GM21717 (cell line): ENCODE data around the gene SLC9A5.

ENCODE experiments used
- ATAC-seq: cut with Tn5 transposase; IDR thresholded peaks from one replicate; pipeline ENCODE4 v1.9.1; 2021; ENCODE audit warnings: mild to moderate bottlenecking, moderate library complexity; ENCODE audit not compliant: unreplicated experiment

SLC9A5 gene

DNA sequence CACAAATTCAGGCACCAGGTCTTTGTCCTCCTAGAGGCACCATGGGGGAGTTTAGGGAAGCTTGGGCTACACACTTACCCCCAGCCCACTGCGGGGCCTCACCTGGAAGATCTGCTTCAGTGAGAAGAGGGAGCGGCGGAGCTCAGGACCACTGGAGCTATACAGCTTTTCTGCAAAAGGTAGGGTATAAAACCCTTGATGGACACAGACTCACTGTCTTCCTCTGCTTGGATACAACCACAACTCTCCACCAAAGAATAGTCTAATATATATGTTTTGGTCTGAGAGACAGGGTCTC, 10.6 kb upstream of the SLC9A5 start:
- no peak for ATAC-seq

DNA sequence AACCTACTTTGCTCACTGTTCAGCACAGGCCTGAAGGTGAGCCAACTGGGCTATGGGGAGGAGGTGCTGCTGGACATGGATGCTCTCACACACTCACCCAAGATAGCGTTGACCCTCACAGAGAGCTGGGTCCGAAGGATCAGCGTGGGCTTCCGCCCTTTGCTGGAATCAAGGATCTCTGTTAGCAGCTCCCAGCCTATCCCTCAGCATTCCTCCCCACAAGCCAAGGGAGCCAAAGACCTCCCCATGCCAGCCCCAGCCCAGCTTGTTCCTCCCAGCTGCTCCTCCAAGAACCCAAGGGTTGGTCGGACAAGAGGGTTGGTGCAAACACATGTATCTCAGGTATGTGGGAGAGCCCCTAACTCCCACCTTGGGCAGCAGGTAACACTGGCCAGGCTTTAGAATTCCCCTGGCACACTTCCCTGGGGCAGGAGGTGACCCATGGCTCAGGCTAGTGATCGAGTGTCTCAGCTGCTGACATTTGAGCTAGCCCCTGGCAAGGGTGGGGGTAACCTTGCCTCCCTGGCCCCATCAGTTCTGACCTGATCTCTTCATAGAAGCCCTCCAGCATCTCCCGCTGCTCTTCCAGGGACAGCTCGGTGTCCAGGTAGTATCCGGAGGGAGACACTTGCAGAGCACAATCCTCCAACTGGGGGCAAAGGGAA, 9.8 kb upstream of the SLC9A5 start:
- no peak for ATAC-seq

DNA sequence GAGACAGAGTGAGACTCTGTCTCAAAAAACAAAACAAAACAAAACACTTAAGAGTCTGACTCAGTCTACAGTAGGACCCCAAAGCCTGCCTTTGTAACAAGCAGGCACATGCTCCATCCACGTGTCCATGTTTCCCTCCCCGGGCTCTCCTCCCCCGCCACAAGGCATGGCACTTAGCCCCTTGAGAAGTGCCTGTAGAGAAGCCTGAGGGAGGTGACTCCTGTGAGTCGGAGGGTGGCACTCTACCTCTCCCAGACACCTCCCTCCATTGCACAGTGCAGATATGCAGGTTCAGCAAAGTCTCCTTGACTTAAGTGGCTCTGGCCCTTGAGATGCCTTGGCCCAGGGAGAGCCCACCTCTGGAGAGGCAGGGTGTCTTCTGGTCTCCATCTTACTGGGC, 8.3 kb upstream of the SLC9A5 start:
- no peak for ATAC-seq

DNA sequence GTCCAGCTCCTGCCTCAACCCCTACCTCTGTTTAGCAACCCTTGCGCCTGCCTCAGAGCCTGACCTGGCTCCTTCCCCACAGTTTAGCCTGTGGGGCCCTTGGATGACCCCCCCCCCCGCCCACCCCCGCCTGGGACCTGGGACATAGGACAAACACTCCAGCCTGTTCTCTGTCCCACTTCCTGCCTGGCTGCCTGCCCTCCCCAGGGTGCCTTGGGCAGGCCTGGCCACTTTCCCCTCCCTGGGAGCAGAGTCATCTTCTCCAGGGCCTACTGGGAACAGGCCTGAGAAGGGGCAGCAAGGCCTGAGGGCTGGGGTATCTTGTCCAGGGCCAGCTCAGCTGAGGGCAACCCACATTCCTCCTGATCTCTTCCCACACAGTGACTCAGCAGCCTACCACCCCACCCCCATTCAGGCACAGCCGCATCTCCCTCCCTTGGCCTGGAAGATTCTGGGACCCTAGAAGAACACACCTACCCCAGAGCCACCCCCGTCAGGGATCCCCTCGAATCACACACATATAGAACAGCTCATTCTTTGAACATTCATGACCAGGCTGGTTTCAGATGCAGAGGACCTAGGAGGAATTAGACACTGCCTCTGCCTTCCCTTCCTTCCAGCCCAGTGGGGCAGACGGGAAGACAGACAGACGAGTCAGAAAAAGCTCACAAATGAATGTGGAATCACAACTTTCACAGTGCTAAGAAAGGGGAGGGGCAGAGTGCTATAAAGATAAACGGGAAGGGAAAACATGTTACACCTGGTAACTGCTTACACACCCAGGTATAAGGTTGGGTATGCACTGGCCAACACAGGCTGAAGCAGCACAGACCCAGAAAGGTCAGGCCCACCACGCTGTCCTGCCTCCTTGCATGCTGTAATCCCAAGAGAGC, 7.5 kb upstream of the SLC9A5 start:
- no peak for ATAC-seq

DNA sequence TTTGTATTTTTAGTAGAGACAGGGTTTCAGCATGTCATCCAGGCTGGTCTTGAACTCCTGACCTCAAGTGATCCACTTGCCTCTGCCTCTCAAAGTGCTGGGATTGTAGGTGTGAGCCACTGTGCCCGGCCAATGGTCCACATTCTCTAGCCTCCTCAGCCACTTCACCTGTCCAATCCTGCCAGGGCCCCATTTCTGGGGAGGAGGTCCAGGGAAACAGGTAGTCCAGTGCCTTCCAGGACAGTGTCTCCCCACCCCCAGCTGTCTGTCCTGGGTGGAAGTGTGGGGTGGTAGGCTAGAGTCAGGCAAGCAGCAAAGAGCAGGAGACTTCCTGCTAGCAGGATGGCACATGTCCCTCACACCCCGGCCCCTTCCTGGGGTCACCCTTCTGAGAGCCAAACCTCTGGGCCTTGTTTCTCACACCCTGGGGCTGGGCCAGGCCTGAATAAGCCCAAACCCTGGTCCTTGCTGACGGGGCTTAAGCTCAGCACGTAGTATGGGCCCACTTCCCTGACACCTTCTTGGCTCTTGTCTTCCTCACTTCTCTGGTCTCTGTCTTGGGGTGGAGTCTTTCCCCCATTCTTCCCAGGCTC, 6.5 kb upstream of the SLC9A5 start:
- no peak for ATAC-seq

DNA sequence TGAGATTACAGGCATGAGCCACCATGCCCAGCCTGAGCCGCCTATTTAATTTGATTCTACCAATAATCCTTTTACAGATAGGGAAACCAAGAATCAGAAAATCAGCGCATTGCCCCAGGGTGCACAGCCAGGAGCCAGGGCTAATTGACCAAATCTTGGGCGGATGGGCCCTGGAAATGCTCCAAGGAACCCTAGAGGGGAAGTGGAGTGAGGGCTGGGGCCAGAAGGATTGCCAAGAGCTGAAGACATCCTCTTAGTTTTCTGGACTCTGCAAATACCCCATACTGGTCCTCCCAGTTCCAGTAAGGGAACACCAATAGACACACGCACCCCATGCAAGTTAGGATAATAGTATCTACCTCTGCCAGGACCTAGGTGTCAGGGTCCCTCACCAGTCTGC, 5.3 kb upstream of the SLC9A5 start:
- ATAC-seq, result no peak

DNA sequence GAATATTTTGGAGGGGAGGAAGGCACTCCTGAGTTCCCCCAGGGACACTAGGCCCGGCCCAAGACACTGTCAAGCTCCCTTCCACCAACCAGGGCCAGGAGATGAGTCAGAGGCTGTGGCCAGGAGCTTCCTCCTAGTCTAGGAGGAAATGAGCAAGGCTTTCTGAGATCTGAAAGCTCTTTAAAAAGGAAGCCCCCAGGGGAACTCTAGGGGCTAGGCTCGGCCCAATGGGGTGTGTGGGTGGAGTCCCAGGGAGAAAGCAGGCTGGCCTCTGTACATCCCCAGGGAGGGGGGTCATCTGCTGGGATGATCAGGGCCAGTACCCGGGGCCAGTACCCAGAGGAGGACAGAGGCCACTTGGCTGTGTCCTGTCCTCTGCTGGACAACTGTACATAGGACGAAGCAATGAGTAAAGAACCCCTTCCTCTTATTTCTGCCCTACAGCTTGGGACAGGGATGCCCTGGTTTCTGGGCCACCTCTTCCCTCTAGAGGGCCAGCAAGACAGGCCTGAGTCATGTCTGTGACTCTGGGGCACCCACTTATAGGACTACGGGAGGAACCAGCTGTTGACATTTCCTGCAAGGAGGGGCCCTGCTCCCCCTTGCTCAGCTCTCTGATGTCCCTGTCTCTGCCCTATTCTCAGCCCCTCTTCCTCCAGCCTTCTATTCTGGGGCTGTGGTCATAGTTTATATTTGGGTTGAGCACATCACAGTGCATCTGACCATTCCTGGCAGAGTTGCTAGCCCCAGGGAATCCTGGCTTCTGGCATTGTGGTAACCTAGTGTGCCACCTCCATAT, 4.2 kb upstream of the SLC9A5 start:
- ATAC-seq, result peak; percentile 42

DNA sequence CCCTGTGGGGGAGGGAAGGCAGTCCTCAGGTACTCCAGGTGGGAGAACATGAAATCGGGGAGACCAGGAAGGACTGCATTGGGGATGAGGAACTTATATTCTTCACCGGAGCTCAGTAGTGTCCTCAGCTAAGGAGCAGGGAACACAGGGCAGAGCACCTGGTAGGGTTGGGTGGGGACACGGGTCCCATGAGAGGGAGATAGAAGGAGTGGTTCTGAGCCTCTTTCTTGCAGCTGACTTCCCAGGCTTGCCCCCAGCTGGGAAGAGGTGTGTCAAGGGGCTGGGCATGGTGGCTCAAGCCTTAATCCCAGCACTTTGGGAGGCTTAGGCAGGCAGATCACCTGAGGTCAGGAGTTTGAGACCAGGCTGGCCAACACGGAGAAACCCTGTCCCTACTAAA, 3.6 kb upstream of the SLC9A5 start:
- no peak for ATAC-seq

DNA sequence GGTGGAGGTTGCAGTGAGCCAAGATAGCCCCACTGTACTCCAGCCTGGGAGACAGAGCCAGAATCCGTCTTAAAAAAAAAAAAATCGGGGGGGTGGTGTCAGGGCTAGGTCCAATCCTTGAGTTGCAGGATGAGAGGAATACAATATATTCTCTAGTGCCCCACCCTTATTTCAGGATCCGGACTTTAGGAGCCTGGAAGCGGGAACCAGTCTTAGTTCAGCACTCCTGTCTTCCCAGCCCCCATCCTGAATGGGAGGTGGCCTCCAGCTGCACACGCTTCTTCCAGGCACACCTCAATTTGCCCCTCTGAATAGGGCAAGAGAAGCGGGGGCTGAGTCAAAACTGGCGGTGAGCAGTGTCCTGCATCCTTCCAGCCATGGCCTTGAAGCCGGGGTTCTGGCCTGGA, 3.1 kb upstream of the SLC9A5 start:
- no peak for ATAC-seq

DNA sequence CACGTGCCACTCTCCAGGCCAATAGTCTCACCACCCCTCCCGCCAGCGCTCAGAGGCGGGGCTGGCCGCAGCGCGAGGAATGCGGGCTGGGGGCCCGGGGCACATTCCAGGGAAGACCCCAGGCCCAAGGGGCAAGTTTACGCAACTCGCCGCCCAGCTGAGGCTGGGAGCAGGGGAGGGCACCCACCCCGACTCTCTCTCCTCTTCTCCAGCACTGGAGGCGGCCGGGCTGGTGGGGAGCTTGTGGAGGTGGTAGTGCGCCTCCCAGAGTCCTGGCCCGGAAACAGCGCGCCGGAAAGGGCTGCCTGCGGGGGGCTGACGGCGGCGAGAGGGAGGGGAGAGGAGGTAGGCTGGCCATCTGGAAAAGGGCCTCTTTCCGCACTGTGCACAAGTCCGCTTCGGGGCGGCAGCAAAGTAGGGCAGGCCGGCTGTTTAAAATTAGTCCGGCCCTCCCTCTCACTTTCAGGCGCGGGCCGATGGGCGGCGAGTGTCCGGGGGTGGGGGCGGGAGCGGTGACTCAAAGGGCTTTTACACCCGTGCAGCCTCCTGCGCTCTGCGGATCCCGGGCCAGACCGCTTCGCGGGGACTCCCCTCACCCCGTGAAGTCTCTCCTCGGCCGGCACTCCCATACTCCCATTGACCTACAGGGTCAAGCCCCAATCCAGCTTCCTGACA, 2.6 kb upstream of the SLC9A5 start:
- ATAC-seq, result peak; percentile 15

DNA sequence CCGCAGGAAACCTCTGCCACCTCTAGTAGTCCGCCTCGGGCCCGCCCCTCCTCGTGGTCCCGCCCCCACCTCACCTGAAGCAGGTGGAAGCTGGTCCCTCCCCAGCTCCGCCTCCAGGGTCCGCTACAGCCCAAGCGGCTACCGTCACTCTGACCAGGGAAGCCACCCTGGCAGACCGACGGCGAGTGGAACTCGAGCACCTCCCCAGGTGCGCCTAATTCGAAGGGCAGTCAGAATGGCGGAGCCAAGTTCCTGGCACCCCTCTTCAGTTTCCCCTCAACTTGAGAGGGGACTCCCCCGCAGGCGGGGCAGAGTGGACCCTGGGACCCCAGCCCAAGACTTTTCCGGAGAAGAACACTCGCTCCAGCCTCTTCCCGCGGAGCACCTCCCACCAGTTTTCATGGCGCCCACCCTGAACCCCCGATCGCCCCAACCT, 2.0 kb upstream of the SLC9A5 start:
- peak; percentile 22 for ATAC-seq

DNA sequence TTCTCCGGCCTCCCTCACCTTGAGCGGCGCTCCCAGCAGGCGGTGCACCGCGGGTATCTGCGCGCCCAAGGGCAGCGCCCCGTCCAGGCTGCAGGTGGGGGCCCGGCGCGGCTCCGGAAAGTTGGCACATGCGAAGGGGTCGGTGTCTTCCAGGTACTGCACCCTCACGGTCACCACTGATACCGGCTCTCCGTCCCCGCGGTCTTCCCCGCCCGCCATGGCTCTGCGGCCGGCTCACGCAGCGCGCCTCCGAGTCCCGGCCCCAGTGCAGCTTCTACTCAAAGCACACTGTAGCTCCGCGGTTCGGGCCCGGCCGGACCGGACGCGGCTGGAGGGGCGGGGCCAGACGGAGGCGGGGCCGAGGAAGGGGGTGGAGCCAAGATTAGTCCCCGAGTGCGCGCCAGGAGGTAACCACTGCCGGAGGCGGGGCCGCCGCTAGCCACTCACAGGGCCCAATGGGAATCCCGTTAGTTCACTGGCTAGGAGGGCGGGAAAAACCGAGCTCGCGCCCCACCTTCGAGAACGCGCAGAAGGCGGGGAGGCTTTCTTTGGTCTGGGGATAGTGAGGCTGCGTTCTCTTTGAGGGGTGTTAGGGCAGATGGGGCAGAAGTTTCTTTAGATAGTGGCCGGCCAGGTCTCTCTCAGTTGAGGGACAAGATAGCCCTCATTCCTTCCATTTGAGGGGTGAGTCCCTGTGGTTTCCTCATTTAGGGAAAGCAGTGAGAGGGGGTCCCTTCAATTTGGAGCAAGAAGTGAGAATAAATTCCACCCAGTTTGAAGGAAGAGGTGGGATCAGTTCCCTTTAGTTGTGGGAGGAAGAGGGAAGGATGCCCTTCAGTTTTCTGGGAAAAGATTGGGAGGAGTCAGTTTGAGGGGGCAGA, 1.3 kb upstream of the SLC9A5 start, which contains the start of gene FHOD1:
Gene FHOD1, minus strand, starts transcription at position 290 of the 881 bp plus-strand sequence. Its CDS starts 71 bp downstream, at position 219.
- ATAC-seq, result peak; percentile 49

DNA sequence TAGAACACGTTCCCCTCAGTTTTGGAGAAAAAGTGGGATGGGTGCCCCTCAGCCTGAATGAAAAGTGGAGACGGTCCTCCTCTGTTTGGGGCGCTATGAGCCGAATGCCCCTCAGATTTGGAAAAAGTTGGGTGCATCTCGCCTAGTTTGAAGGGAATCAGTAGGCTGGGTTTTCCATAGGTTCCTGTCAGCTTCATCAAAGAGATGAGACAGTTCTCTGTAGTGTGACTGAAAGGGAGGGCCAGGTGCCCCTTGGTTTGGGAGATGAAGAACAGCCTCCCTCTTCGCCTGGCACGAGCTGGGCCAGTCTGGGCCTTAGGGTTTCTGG, 742 bp upstream of the SLC9A5 start:
- no peak for ATAC-seq

DNA sequence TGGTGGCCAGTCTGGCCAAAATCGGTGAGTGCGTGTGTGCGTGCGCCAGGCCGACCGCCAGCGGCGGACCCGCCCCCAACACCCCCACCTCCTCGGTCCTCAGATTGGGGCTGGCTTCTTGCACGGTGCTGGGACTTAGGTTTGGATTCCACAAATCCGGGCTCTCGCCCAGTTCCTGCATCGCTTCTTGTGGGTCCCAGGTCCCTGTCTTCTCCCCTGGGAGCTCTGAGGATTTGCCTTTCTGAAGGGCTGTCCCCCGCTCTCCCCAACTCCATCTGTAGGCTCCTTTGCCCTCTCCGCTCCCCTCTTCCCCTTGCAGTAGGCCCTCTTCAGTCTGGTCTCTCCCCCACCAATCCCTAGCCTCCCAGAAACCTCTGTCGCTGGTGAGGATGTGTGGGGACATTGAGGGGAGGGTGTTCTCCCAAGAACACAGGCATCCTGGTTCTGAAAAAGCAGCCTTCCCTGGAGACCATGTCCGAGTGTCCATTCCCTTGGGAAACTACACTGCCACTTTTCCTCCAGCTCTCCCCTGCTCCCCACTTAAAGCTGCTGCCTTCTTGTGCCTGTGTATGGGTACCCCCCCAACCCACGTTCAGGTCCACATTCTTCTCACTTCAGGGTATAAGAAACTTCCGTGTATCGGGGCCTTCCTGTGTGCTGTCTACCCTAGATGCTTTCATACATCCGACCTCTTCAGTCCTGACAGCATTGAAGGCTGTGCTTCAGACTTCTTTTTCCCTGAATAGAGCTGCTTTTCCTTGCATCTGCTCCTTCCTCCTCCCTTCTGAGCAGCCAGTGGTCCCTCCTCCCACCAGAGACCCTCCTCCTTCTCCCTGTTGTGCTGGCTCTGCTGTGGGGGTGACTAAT, 632 bp downstream of the SLC9A5 start:
- ATAC-seq, result no peak

DNA sequence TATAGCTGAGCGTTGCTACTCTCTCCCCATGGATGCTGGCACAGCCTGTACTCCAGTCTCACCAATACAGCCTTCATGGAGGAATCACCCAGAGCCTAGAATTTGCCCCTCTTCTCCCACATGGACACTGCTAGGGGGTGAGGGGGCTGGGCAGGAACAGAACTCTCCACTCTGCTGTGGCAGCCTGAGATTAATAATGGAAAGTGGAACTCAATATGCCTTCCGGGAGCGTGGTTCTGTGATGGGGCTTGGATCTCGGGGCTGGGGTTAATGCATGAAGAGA, 1.2 kb downstream of the SLC9A5 start:
- ATAC-seq, result no peak

DNA sequence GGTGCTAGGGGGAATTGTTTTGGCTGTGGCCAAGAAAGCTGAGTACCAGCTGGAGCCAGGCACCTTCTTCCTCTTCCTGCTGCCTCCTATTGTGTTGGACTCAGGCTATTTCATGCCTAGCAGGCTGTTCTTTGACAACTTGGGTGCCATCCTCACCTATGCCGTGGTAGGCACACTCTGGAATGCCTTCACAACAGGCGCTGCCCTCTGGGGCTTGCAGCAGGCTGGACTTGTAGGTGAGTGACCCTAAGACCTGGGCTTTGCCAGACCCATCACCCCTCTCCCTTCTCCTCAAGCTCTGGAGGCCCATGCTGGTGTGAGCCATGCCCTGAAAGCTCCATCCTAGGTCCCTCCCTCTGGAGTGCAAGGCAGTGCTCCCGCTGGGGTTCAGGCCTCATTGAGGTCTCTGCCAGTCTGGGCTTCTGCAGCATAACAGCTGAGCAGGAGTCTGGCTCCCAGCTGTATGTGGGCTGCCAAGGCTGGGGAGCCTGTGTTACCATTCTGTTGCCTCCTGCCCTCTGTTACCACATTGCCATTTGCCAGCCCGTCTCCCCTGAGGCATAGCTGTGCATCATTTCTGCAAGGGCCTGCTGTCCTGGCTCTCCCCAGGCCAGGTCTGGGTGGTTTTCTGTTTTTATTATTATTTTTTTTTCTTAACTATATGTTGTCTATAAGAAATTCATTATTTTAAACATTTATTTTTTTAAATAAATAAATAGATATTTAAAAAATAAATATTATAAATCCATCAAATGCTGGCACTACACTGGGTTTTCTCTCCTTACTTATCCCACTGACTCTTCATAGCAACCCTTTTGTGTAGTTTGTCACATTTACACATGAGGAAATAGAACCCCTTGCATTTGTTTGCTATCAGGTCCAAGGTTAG, 4.1 kb downstream of the SLC9A5 start:
- no peak for ATAC-seq

DNA sequence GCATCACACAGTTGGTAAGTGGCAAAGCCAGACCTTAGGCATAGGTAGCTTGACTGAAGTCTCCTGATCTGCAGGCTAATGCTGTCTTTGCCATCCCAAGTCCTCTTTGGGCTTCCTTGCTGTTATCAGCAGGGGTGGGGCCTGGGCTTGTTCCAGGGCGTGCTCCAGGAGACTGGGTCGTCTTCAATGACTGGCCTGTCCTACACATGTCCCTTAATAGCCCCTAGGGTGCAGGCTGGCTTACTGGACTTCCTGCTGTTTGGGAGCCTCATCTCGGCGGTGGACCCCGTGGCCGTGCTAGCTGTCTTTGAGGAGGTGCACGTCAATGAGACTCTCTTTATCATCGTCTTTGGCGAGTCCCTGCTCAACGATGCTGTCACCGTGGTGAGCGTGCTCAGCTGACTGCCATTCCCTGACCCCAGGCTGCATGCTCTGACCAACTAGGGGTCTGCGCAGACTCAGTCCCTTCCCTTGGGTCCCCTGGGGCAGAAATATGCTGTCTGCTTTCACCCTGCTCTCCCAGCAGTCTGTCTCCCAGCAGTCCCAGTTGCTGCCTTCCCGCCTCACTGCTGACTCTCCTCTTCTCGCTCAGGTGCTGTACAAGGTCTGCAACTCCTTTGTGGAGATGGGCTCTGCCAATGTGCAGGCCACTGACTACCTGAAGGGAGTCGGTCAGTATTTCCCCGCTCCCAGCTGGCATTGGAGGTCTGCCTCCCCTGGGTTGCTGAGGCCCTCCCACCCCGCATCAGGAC, 6.2 kb downstream of the SLC9A5 start:
- no peak for ATAC-seq
